ENCODE results near the gene SH3TC2. TPM values are rescaled to one million over a fixed set of nuclear protein-coding genes. Genes with fewer than 3 reads are reported as not detected.

SH3TC2 gene
- total and polyA plus RNA-seq, 2 of the 4 experiments (the other 2 are of a cell fraction), result 3.4 to 7.9 TPM

DNA sequence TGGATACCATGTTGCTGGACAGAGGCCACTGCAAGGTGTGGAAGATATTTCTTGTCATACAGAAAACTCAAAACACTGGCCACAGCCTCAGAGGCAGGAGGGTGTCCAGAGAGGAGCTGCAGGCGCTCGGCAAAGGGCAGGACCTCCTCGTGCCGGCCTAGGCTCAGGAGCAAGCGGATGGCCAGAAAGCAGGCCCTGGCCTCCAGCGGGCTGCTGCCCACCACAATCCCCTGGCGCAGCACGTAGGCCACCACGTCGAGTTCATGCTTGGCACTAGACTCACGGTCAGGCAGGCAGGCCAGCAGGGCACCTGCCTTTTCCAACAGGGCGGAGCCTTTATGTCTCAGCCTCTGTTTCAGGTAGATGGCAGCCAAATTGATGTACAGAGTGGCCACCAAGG is 35.2 kb downstream of the SH3TC2 start:
- no peak overlapping the region for H3K56ac ChIP-seq (ENCODE audit: extremely low read depth, insufficient read depth, low read length)

More for the DNA sequence above, 35.2 kb downstream of the SH3TC2 start:
- in situ Hi-C loops (cut with MboI; ENCODE audit: low sequenced_read_pairs) (loop anchor here (25.0 kb wide), 1 partner anchor 840 kb away; no protein-coding TSS in a partner anchor), dilution Hi-C loops (cut with HindIII; ENCODE audit: low sequenced_read_pairs, unreplicated experiment) (no loop called here), intact Hi-C loops (cut with micrococcal nuclease) (no loop called here)
- Histone ChIP-seq H3K9me1 (ENCODE audit: insufficient read depth, low read length) (peaks cover 22% of the 10 kb centered on the region), H2AK9ac (replicated peaks; ENCODE audit: low read depth, low read length, poor library complexity) (no peak overlapping the region), H3K4me1 (ENCODE audit: control insufficient read depth, insufficient read depth, low read length) (peaks cover 12% of the 10 kb centered on the region), H4K8ac (ENCODE audit: low read depth in 2 of 2, low read length in 2 of 2) (no peak overlapping the region), H2AK5ac (ENCODE audit: low read depth, low read length) (no peak overlapping the region), H3K9ac (ENCODE audit: low read depth, low read length) (no peak overlapping the region), H2BK120ac (ENCODE audit: low read depth, low read length) (no peak overlapping the region), H3K23ac (ENCODE audit: low read depth, low read length) (no peak overlapping the region), H3K27ac (ENCODE audit: insufficient read depth, low read length) (no peak overlapping the region), H3K18ac (ENCODE audit: low read depth, low read length) (no peak overlapping the region), H3K4me3 (ENCODE audit: insufficient read depth, low read depth, low read length) (no peak overlapping the region), H3K4ac (ENCODE audit: low read depth, low read length) (no peak overlapping the region), H2BK20ac (ENCODE audit: low read depth, low read length) (no peak overlapping the region), H3K4me2 (ENCODE audit: low read depth, low read length) (no peak overlapping the region), H3K14ac (replicated peaks; ENCODE audit: low read depth, low read length) (no peak overlapping the region), H2BK5ac (ENCODE audit: low read depth, low read length, poor library complexity, severe bottlenecking) (no peak overlapping the region), H2AFZ (replicated peaks; ENCODE audit: low read length, poor library complexity) (no peak overlapping the region), H4K91ac (ENCODE audit: insufficient read depth, low read depth, low read length) (no peak overlapping the region), H4K5ac (ENCODE audit: low read depth, low read length) (no peak overlapping the region), H3K9me3 (ENCODE audit: control insufficient read depth, insufficient read depth, low read length) (no peaks in the 10 kb centered on the region), H3K27me3 (ENCODE audit: control insufficient read depth, insufficient read depth, low read length) (no peaks in the 10 kb centered on the region), H3K36me3 (ENCODE audit: control insufficient read depth, insufficient read depth, low read length) (no peaks in the 10 kb centered on the region; the same call in 1 of the 2 replicates), H3K79me1 (ENCODE audit: low read depth in 1 of 2, low read length in 2 of 2) (no peaks in the 10 kb centered on the region), H4K20me1 (ENCODE audit: insufficient read depth, low read length) (no peaks in the 10 kb centered on the region), H2BK15ac (ENCODE audit: low read depth, low read length) (no peak overlapping the region; the same call in 2 of the 3 replicates)
- TF ChIP-seq RFX5 (IDR thresholded peaks at IDR 0.05; ENCODE audit: low read depth, low read length), result no peak
- TF ChIP-seq SMC3 (IDR thresholded peaks at IDR 0.05; ENCODE audit: low read depth, low read length), result no peak
- TF ChIP-seq CHD1 (IDR thresholded peaks at IDR 0.05; ENCODE audit: low read depth, low read length), result no peak
- no peak for TF ChIP-seq BHLHE40 (IDR thresholded peaks at IDR 0.05; ENCODE audit: low read depth, low read length)
- TF ChIP-seq CEBPB (IDR thresholded peaks at IDR 0.05; ENCODE audit: low read depth, low read length), result no peak
- no peak for TF ChIP-seq MAZ (IDR thresholded peaks at IDR 0.05; ENCODE audit: borderline replicate concordance, low read depth, low read length)
- no peak for TF ChIP-seq NFE2L2 (IDR thresholded peaks at IDR 0.05; ENCODE audit: low read depth, low read length)
- no peak for TF ChIP-seq MAFK (IDR thresholded peaks at IDR 0.05; ENCODE audit: low read depth, low read length)
- TF ChIP-seq FOS (IDR thresholded peaks at IDR 0.05; ENCODE audit: low read depth, low read length), result no peak
- TF ChIP-seq, protein P1, sequence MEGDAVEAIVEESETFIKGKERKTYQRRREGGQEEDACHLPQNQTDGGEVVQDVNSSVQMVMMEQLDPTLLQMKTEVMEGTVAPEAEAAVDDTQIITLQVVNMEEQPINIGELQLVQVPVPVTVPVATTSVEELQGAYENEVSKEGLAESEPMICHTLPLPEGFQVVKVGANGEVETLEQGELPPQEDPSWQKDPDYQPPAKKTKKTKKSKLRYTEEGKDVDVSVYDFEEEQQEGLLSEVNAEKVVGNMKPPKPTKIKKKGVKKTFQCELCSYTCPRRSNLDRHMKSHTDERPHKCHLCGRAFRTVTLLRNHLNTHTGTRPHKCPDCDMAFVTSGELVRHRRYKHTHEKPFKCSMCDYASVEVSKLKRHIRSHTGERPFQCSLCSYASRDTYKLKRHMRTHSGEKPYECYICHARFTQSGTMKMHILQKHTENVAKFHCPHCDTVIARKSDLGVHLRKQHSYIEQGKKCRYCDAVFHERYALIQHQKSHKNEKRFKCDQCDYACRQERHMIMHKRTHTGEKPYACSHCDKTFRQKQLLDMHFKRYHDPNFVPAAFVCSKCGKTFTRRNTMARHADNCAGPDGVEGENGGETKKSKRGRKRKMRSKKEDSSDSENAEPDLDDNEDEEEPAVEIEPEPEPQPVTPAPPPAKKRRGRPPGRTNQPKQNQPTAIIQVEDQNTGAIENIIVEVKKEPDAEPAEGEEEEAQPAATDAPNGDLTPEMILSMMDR (conservative IDR thresholded peaks at IDR 0.05; ENCODE audit: low read depth, low read length), result no peak
- TF ChIP-seq MXI1 (IDR thresholded peaks at IDR 0.05; ENCODE audit: borderline replicate concordance, low read depth, low read length), result no peak
- TF ChIP-seq POLR2A (IDR thresholded peaks at IDR 0.05; ENCODE audit: low read depth, low read length), result no peak
- TF ChIP-seq, protein P2, sequence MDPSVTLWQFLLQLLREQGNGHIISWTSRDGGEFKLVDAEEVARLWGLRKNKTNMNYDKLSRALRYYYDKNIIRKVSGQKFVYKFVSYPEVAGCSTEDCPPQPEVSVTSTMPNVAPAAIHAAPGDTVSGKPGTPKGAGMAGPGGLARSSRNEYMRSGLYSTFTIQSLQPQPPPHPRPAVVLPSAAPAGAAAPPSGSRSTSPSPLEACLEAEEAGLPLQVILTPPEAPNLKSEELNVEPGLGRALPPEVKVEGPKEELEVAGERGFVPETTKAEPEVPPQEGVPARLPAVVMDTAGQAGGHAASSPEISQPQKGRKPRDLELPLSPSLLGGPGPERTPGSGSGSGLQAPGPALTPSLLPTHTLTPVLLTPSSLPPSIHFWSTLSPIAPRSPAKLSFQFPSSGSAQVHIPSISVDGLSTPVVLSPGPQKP (IDR thresholded peaks at IDR 0.05; ENCODE audit: borderline replicate concordance, low read depth, low read length), result no peak
- TF ChIP-seq, protein P3, sequence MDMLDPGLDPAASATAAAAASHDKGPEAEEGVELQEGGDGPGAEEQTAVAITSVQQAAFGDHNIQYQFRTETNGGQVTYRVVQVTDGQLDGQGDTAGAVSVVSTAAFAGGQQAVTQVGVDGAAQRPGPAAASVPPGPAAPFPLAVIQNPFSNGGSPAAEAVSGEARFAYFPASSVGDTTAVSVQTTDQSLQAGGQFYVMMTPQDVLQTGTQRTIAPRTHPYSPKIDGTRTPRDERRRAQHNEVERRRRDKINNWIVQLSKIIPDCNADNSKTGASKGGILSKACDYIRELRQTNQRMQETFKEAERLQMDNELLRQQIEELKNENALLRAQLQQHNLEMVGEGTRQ (IDR thresholded peaks at IDR 0.05; ENCODE audit: low read depth, low read length), result no peak
- TF ChIP-seq RAD21 (IDR thresholded peaks at IDR 0.05; ENCODE audit: low read length), result no peak
- TF ChIP-seq RCOR1 (IDR thresholded peaks at IDR 0.05; ENCODE audit: insufficient replicate concordance, low read length), result no peak
- CTCF ChIA-PET, result no interaction called here
- POLR2A ChIA-PET (ENCODE audit: unreplicated experiment), result no interaction called here
- no peak for ATAC-seq (ENCODE audit: low read depth)
- DNase-seq, result no peak
- no TSS peak for BruUV-seq (replicated peaks)
- WGBS, 2 experiments (ENCODE audit: extremely low coverage in 2 of 2, insufficient read length in 1 of 2), result 100% methylated on average over 2 of the region's 12 CpGs; no CpG with 5 or more reads in 1 of the 2 experiments

Data from IMR-90 (cell line).